ENCODE results near the gene KHDC4.

GRCh38 chr1:155960081-155960745, 26.0 kb upstream of the KHDC4 start:
- TF ChIP-seq CTCF (conservative IDR thresholded peaks at IDR 0.05 in 1 of 2, IDR thresholded peaks at IDR 0.05 in 1 of 2; ENCODE audit: low read depth in 1 of 2, low read length in 2 of 2) = no peak
- no peak for TF ChIP-seq EZH2 (IDR thresholded peaks at IDR 0.05; ENCODE audit: low read length, missing control alignments)
